ENCODE results near the gene COL4A2.

COL4A2 gene

GRCh38 chr13:110396913-110397381, 89.9 kb downstream of the COL4A2 start:
- TF ChIP-seq CTCF (IDR thresholded peaks at IDR 0.05), result no peak

DNA sequence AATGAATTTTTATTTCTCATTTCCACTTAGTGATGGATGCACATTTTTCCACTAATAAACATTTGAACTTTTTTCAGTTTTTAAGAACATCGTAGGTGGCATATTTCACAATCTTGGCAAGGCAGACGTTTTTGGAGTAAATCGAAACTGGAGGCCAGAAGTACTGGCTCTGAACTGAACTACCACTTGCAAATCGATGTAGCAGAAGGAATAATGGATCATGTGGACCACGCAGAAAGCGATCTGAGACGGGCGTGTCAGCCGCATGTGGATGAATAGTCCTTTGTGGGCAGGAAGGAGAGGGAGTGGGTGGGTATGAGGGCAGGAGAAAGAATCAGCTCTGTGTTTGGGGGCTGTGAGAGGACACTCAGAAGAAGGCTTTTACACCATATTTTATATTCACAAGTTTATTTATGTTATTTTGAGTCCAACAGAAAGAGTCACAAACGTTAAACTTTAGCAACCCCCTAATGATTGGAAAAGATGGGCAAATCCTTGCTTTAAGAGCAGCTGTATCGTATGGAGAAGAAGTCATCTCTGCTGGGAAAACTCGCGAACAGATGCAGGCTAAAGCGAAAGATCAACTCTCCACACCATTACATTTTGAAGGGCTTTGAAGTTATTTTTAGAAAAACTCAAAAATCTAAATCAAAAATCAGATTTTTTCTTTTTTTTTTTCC, 90.5 kb downstream of the COL4A2 start:
- no peak for TF ChIP-seq CTCF (IDR thresholded peaks at IDR 0.05)

GRCh38 chr13:110398564-110399507, 91.8 kb downstream of the COL4A2 start:
- TF ChIP-seq CTCF (IDR thresholded peaks at IDR 0.05), result no peak

- TF ChIP-seq CTCF (IDR thresholded peaks at IDR 0.05), result no peak
Observed at GRCh38 chr13:110399801-110400200, 92.7 kb downstream of the COL4A2 start.

DNA sequence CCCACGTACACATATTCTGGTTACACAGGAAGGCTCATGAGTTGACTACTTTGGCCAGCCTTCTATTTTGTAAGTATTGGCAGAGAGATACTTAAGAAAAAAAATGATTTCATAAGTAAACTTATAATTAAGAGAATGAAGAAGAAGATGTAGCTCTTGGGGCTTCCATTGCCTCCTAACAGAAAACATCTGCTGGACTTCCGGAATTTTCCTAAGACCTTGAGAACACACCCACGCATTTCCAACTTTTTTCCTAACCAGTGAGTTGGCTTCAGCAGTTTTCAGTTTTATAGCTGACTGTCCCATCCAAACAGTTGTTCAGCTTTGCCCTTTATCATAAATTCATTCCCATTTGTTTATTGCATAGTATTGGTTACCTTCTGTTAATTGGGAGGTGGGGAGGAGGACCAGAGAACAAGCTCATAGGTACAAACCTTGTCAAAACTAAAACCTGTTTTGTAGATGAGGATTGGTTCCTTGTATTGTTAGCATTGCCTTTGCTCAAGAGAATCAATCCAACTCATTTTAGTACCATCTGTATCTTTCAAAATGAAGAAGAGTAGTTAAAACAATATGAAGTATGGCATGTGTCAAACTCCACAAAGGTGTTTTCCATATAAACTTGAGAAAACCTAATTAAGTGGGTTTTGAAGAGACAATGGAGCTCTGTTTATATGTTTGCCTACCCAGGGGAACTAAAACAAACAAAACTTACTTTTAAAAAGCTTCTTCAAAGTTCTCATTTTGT, 93.9 kb downstream of the COL4A2 start:
- no peak for TF ChIP-seq CTCF (IDR thresholded peaks at IDR 0.05)

GRCh38 chr13:110402299-110403069, 95.4 kb downstream of the COL4A2 start:
- no peak for TF ChIP-seq CTCF (IDR thresholded peaks at IDR 0.05)

DNA sequence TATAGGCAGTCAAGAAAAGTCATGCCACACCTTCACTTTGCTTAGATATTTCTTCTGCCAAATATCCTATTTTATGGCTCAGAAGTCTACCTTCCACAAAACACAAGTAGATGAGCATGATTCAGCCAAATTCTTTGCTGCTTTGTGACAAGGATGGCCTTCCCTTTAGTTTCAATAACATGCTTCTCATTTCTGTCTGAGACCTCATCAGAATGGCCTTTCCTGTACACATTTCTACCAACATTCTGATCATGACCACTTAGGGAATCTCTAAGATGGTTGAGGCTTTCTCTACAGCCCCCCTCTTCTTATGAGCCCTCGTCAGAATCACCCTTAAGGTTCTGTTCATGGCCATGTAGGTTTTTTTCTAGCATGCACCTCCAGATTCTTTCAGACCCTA, 96.2 kb downstream of the COL4A2 start:
- no peak for TF ChIP-seq CTCF (IDR thresholded peaks at IDR 0.05)
